A549 (cell line): ENCODE results near the gene CREB5. TPM values are rescaled to one million over a fixed set of nuclear protein-coding genes. Genes with fewer than 3 reads are reported as not detected.

Experiments
- ATAC-seq, 2 experiments: fragments of 200-7000 bp in 1 of 2; fragments of >200 bp in 1 of 2; cut with Nextera tagmentation in 1 of 2; cut with Tn5 transposase in 1 of 2; 3 replicates each; pipeline versions ENCODE4 v1.8.0 to v1.9.1; 2018 to 2020; ENCODE audit warnings: mild to moderate bottlenecking in 1 of 2, moderate library complexity in 1 of 2
- CTCF ChIA-PET: fragments of 300-600 bp; sonication (Branson Sonifier 250); formaldehyde crosslinking; extraction: SDS; loops from one replicate; lab custom pipeline; 2021; ENCODE audit warnings: antibody characterized with exemption, inconsistent platforms; lab: Yijun Ruan, JAX
- POLR2A ChIA-PET: fragments of 350-600 bp; formaldehyde crosslinking; extraction: SDS; loops from one replicate; lab custom pipeline; 2021; ENCODE audit warnings: antibody characterized with exemption, inconsistent platforms; lab: Yijun Ruan, JAX
- DNase-seq, 2 experiments: peaks; one replicate each; pipeline versions ENCODE4 v3.0.0 to v3.0.0-alpha.2; 2011 to 2016; ENCODE audit warnings: low read depth in 1 of 2, low spot score in 1 of 2
- FAIRE-seq: peaks from 2 replicates; lab custom pipeline; 2011; peaks lifted over from hg19 to GRCh38; lab: Jason Lieb, UNC
- H3K27ac ChIP-seq, 2 experiments: fragments of >200 bp; sonication (Bioruptor Twin); formaldehyde crosslinking; 3 replicates each; pipeline ENCODE4 v1.5.1; 2016 to 2017
- H3K4me1 ChIP-seq: fragments of >200 bp; sonication (Bioruptor Twin); formaldehyde crosslinking; 3 replicates; pipeline ENCODE4 v1.6.1; 2016
- H3K4me2 ChIP-seq: fragments of >200 bp; sonication (Bioruptor Twin); formaldehyde crosslinking; 3 replicates; pipeline ENCODE4 v1.6.1; 2016
- H3K4me3 ChIP-seq: fragments of >200 bp; sonication (Bioruptor Twin); formaldehyde crosslinking; 3 replicates; pipeline ENCODE4 v1.5.1; 2016
- H3K9me3 ChIP-seq: fragments of >200 bp; sonication (Bioruptor Twin); formaldehyde crosslinking; 3 replicates; pipeline ENCODE4 v1.6.1; 2016
- CBX2 ChIP-seq: fragments of 200-600 bp; sonication (generic); IDR thresholded peaks from 2 replicates; pipeline ENCODE4 v1.6.1; 2016; ENCODE audit warnings: low read depth, mild to moderate bottlenecking, borderline replicate concordance
- CBX8 ChIP-seq: fragments of 200-600 bp; sonication (generic); IDR thresholded peaks from 2 replicates; pipeline ENCODE4 v1.6.1; 2016
- CHD2 ChIP-seq: fragments of 150-350 bp; IDR thresholded peaks from 2 replicates; pipeline ENCODE4 v1.6.1; 2014; ENCODE audit warnings: low read length; ENCODE audit not compliant: partially characterized antibody
- CHD4 ChIP-seq: fragments of 200-600 bp; sonication (generic); IDR thresholded peaks from 2 replicates; pipeline ENCODE4 v1.6.1; 2016; ENCODE audit warnings: antibody characterized with exemption, mild to moderate bottlenecking, borderline replicate concordance
- EHF ChIP-seq: fragments of 250-450 bp; sonication (Bioruptor Pico); IDR thresholded peaks from 2 replicates; pipeline ENCODE4 v1.5.0; 2020; ENCODE audit warnings: mild to moderate bottlenecking
- ESRRA ChIP-seq: fragments of 150-350 bp; IDR thresholded peaks from 2 replicates; pipeline ENCODE4 v1.6.1; 2014; ENCODE audit warnings: mild to moderate bottlenecking, low read length, borderline replicate concordance
- FOSB ChIP-seq: fragments of 250-450 bp; sonication (Bioruptor Pico); IDR thresholded peaks from 2 replicates; pipeline ENCODE4 v1.5.0; 2020; ENCODE audit warnings: mild to moderate bottlenecking, moderate library complexity
- FOSL2 ChIP-seq, 2 experiments: fragments of 450-650 bp in 1 of 2; fragments of >200 bp in 1 of 2; sonication (Bioruptor Twin) in 1 of 2; formaldehyde crosslinking; IDR thresholded peaks; 2 replicates each; pipeline versions ENCODE4 v1.5.0 to v1.6.1; 2016 to 2020; ENCODE audit warnings: mild to moderate bottlenecking in 1 of 2, moderate library complexity in 1 of 2
- FOXS1 ChIP-seq: fragments of 250-450 bp; sonication (Bioruptor Pico); IDR thresholded peaks from 2 replicates; pipeline ENCODE4 v1.5.0; 2020; ENCODE audit warnings: mild to moderate bottlenecking, moderate library complexity
- GATA3 ChIP-seq: IDR thresholded peaks from 2 replicates; pipeline ENCODE4 v1.6.1; 2012; ENCODE audit warnings: borderline replicate concordance
- HDAC2 ChIP-seq: fragments of 200-600 bp; sonication (generic); IDR thresholded peaks from 2 replicates; pipeline ENCODE4 v1.6.1; 2016
- HEYL ChIP-seq: fragments of 250-450 bp; sonication (Bioruptor Pico); IDR thresholded peaks from 2 replicates; pipeline ENCODE4 v1.8.0; 2021; ENCODE audit warnings: mild to moderate bottlenecking, moderate library complexity
- KDM5A ChIP-seq: fragments of 200-600 bp; sonication (generic); IDR thresholded peaks from 2 replicates; pipeline ENCODE4 v1.6.1; 2016; ENCODE audit warnings: antibody characterized with exemption, mild to moderate bottlenecking
- MAFK ChIP-seq: fragments of 450-650 bp; IDR thresholded peaks from 2 replicates; pipeline ENCODE4 v1.6.1; 2014; ENCODE audit not compliant: partially characterized antibody
- MAZ ChIP-seq: fragments of 150-350 bp; IDR thresholded peaks from 2 replicates; pipeline ENCODE4 v1.6.1; 2014; ENCODE audit warnings: antibody characterized with exemption, low read depth, low read length, borderline replicate concordance
- MYC ChIP-seq: IDR thresholded peaks from 2 replicates; pipeline ENCODE4 v1.6.1; 2012; ENCODE audit warnings: mild to moderate bottlenecking, inconsistent platforms, low read length, improper control_type of control experiment, borderline replicate concordance
- NFE2L2 ChIP-seq: fragments of 150-350 bp; conservative IDR thresholded peaks from 2 replicates; pipeline ENCODE4 v1.6.1; 2014; ENCODE audit warnings: low read length
- RARB ChIP-seq: fragments of 250-450 bp; sonication (Bioruptor Pico); IDR thresholded peaks from 2 replicates; pipeline ENCODE4 v1.8.0; 2021; ENCODE audit warnings: mild to moderate bottlenecking, moderate library complexity
- RNF2 ChIP-seq: fragments of 200-600 bp; sonication (generic); IDR thresholded peaks from 2 replicates; pipeline ENCODE4 v1.6.1; 2016; ENCODE audit warnings: low read depth, mild to moderate bottlenecking, antibody characterized with exemption, moderate library complexity, borderline replicate concordance
- SREBF2 ChIP-seq: fragments of 450-650 bp; IDR thresholded peaks from 2 replicates; pipeline ENCODE4 v1.6.1; 2014; ENCODE audit warnings: mild to moderate bottlenecking, moderate library complexity
- TFCP2L1 ChIP-seq: fragments of 250-450 bp; sonication (Bioruptor Pico); IDR thresholded peaks from 2 replicates; pipeline ENCODE4 v1.5.0; 2021; ENCODE audit warnings: mild to moderate bottlenecking
- WGBS: methylation state at CpG from one replicate; pipeline ENCODE4 v1.1.6; 2017; ENCODE audit errors: missing lambda C conversion rate; 5-methylcytosine and 5-hydroxymethylcytosine counted together
- polyA plus RNA-seq, 4 experiments: library from polyadenylated mRNA; depleted of rRNA in 3 of 4; stranded (reverse); fragments of >200 nt; fragmentation: RNase III in 1 of 4; extraction: RNeasy Plus Mini Kit Qiagen cat#74134 plus additional on column Dnase treatment in 1 of 4; gene quantifications; 2 replicates in 3 of 4; 3 replicates in 1 of 4; pipeline ENCODE4 v1.2.3, GENCODE V29; 2011 to 2017
- TF ChIP-seq, protein P1 (sequence below): fragments of 150-350 bp; IDR thresholded peaks from 2 replicates; pipeline ENCODE4 v1.6.1; 2014; ENCODE audit warnings: low read depth, mild to moderate bottlenecking, low read length
- TF ChIP-seq, protein P2 (sequence below): fragments of 450-650 bp; IDR thresholded peaks from 2 replicates; pipeline ENCODE4 v1.6.1; 2014; ENCODE audit warnings: antibody characterized with exemption
- TF ChIP-seq, protein P3 (sequence below): IDR thresholded peaks from 2 replicates; pipeline ENCODE4 v1.6.1; 2012; ENCODE audit warnings: low read depth, borderline replicate concordance
- TF ChIP-seq, protein P4 (sequence below): fragments of >200 bp; sonication (Bioruptor Twin); formaldehyde crosslinking; IDR thresholded peaks from 3 replicates; pipeline ENCODE4 v1.6.1; 2016

CREB5 gene
- polyA plus RNA-seq, 2 of the 4 experiments (the other 2 are of a cell fraction): 0.61 to 1.5 TPM

DNA sequence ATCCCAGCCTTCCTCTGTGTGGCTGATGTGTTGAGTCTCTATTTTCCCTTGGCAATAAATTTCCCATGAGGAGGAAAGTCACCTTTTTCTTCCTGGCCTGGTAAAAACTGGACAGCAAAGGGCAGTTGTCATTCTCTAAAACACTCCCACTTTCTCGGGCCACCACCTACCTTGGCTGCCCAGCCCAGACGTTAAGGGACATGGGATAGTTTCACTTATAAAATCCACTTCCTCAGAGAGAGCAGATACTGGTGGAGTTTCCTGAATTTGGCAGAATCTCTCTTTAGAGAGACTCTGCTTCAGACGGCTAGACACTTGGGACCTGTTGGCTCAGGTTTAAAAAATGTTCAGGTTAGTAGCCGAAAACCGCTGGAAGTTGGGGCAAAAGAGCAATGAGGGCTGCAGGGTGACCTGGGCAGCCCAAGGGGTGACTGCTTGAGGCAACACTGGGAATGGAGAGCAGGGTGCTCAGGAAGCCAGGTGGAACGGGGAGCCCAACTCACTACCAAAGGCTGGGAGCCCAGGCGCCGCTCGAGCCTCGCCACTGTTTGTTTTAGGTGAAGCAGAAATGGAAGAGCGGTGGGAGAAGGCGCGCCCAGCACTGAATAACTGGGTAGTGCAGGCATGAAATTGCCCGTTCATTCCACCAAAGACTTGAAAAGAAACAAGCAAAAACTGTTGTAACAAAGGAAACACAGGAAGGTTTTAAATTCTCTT, 359.7 kb downstream of the CREB5 start:
- CTCF ChIA-PET: no interaction called here
- no peak; a peak in 1 of 6 replicates for ATAC-seq
- TF ChIP-seq RNF2: no peak
- no peak for TF ChIP-seq MAFK
- TF ChIP-seq GATA3: no peak
- TF ChIP-seq, protein P1, sequence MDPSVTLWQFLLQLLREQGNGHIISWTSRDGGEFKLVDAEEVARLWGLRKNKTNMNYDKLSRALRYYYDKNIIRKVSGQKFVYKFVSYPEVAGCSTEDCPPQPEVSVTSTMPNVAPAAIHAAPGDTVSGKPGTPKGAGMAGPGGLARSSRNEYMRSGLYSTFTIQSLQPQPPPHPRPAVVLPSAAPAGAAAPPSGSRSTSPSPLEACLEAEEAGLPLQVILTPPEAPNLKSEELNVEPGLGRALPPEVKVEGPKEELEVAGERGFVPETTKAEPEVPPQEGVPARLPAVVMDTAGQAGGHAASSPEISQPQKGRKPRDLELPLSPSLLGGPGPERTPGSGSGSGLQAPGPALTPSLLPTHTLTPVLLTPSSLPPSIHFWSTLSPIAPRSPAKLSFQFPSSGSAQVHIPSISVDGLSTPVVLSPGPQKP: no peak
- TF ChIP-seq CBX2: no peak
- no peak for TF ChIP-seq HEYL (CRISPR knock-in tag)
- no peak for TF ChIP-seq MYC
- no peak for TF ChIP-seq NFE2L2
- TF ChIP-seq RARB (CRISPR knock-in tag): no peak
- no peak for TF ChIP-seq KDM5A
- TF ChIP-seq TFCP2L1: no peak
- TF ChIP-seq, protein P2, sequence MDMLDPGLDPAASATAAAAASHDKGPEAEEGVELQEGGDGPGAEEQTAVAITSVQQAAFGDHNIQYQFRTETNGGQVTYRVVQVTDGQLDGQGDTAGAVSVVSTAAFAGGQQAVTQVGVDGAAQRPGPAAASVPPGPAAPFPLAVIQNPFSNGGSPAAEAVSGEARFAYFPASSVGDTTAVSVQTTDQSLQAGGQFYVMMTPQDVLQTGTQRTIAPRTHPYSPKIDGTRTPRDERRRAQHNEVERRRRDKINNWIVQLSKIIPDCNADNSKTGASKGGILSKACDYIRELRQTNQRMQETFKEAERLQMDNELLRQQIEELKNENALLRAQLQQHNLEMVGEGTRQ: no peak
- TF ChIP-seq EHF (CRISPR knock-in tag): no peak
- no peak for TF ChIP-seq CHD4
- TF ChIP-seq MAZ: no peak
- no peak for TF ChIP-seq FOSB (CRISPR knock-in tag)
- TF ChIP-seq HDAC2: no peak
- TF ChIP-seq, all 56 proteins: peak for 0
- Histone ChIP-seq H3K4me3 (no peak overlapping the region), H3K9me3 (no peaks in the 10 kb centered on the region), H3K4me1 (0 out of 3 replicates have a peak, but pooled peaks cover 4% of the 10 kb centered on the region), H3K4me2 (no peak overlapping the region), H3K27ac (no peak overlapping the region)
- POLR2A ChIA-PET: no interaction called here
- WGBS: 60% methylated on average over 14 of the region's 14 CpGs
- DNase-seq: no peak
- no peak for FAIRE-seq

DNA sequence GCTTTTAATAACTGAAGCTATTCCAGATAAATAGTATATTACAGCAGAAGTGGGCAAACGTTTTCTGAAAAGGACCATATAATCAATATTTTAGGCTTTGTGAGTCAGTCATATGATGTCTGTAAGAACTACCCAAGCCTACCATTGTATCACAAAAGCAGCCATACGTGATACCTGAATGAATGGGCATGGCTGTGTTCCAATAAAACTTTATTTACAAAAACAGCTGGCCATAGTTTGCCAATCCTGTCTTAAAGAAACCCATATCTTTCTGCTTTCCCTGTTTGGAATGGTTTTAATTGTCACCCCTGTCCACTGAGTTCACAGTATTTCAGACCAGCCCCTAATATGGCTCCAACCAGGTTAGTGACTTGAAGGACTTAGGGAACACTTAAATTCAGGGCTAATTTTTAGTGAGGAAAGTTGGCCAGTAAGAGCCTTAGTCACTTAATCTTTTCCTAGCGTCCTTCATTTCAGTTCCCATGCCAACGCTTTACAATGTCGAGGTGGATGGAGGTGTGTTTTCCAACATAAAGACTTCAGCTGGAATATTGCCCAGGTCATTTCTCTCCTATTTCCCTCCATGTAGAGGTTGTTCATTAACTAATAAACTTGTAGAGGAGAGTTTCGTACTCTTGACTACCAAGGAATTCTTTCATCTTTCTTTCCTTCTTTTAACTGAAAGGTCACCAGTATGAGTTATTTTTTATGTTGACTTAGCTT, 361.3 kb downstream of the CREB5 start:
- DNase-seq (no peak), FAIRE-seq (no peak)
- Histone ChIP-seq H3K4me1 (0 out of 3 replicates have a peak, but pooled peaks cover 4% of the 10 kb centered on the region), H3K4me3 (no peak overlapping the region), H3K4me2 (0 out of 3 replicates have a peak overlapping the region, but pooled peaks have one; percentile 34)
- POLR2A ChIA-PET: no interaction called here
- CTCF ChIA-PET: no interaction called here
- TF ChIP-seq FOXS1: no peak
- no peak for TF ChIP-seq FOSL2 (IDR thresholded peaks at IDR 0.05)
- no peak for TF ChIP-seq FOSL2 (CRISPR knock-in tag; IDR thresholded peaks at IDR 0.05)
- no peak for TF ChIP-seq NFE2L2
- TF ChIP-seq ESRRA: no peak
- TF ChIP-seq, protein P3, sequence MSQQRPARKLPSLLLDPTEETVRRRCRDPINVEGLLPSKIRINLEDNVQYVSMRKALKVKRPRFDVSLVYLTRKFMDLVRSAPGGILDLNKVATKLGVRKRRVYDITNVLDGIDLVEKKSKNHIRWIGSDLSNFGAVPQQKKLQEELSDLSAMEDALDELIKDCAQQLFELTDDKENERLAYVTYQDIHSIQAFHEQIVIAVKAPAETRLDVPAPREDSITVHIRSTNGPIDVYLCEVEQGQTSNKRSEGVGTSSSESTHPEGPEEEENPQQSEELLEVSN: no peak
- no peak for TF ChIP-seq MAZ
- TF ChIP-seq, protein P4, sequence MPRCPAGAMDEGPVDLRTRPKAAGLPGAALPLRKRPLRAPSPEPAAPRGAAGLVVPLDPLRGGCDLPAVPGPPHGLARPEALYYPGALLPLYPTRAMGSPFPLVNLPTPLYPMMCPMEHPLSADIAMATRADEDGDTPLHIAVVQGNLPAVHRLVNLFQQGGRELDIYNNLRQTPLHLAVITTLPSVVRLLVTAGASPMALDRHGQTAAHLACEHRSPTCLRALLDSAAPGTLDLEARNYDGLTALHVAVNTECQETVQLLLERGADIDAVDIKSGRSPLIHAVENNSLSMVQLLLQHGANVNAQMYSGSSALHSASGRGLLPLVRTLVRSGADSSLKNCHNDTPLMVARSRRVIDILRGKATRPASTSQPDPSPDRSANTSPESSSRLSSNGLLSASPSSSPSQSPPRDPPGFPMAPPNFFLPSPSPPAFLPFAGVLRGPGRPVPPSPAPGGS: no peak
- TF ChIP-seq CBX8: no peak
- no peak for TF ChIP-seq SREBF2
- TF ChIP-seq CHD2: no peak
- TF ChIP-seq, protein P2: no peak
- no peak for TF ChIP-seq EHF (CRISPR knock-in tag)
- TF ChIP-seq, all 56 proteins: peak for 0
- WGBS: 23% methylated on average over 6 of the region's 6 CpGs
- ATAC-seq: no peak
- Histone ChIP-seq H3K9me3 (no peaks in the 10 kb centered on the region), H3K27ac (no peak overlapping the region)
